HL-60 (cell line): Measurements from ENCODE around the gene JOSD1.
A peak's percentile ranks its signal among the peaks of the same experiment; 100 is the strongest.

Experiments used
- DNase-seq, 2 experiments: peaks; one replicate each; pipeline ENCODE4 v3.0.0-alpha.2; 2010 to 2020; ENCODE audit warnings: low read depth in 1 of 2, low spot score in 1 of 2
- H3K27ac ChIP-seq: fragments of 250-450 bp; sonication (Bioruptor Pico); replicated peaks from 2 replicates; pipeline ENCODE4 v1.5.1; 2020; ENCODE audit warnings: mild to moderate bottlenecking, moderate library complexity
- H3K27me3 ChIP-seq: fragments of 250-450 bp; sonication (Bioruptor Pico); 2 replicates; pipeline ENCODE4 v1.5.1; 2021; ENCODE audit warnings: mild to moderate bottlenecking, moderate library complexity; ENCODE audit not compliant: insufficient read depth, poor library complexity, severe bottlenecking
- H3K4me3 ChIP-seq: replicated peaks from 2 replicates; pipeline ENCODE4 v1.5.1; 2011; ENCODE audit warnings: mild to moderate bottlenecking, control low read depth, low read length; ENCODE audit not compliant: insufficient read depth
- CTCF ChIP-seq: IDR thresholded peaks from one replicate; pipeline ENCODE4 v1.5.1; 2011; ENCODE audit warnings: low read length, control low read depth, inconsistent platforms; ENCODE audit not compliant: insufficient read depth
- GABPA ChIP-seq: IDR thresholded peaks from 2 replicates; pipeline ENCODE4 v1.6.1; 2012; ENCODE audit warnings: low read depth
- POLR2AphosphoS5 ChIP-seq: IDR thresholded peaks from 2 replicates; pipeline ENCODE4 v1.6.1; 2012; ENCODE audit warnings: low read depth
- REST ChIP-seq: IDR thresholded peaks from 2 replicates; pipeline ENCODE4 v1.6.1; 2012; ENCODE audit warnings: low read depth; ENCODE audit not compliant: insufficient replicate concordance
- SPI1 ChIP-seq: IDR thresholded peaks from 2 replicates; pipeline ENCODE4 v1.6.1; 2012; ENCODE audit warnings: low read depth, mild to moderate bottlenecking, borderline replicate concordance

The JOSD1 gene

GRCh38 chr22:38740116-38740723 is 39.5 kb upstream of the JOSD1 start:
- no peak for DNase-seq
- H3K27ac ChIP-seq: no peak overlapping the region
- no peaks in the 10 kb centered on the region for H3K27me3 ChIP-seq
- no peak overlapping the region for H3K4me3 ChIP-seq
- TF ChIP-seq POLR2AphosphoS5 (no peak; the same call in 1 of the 2 replicates), GABPA (no peak), REST (no peak), SPI1 (no peak), CTCF (no peak)

DNA sequence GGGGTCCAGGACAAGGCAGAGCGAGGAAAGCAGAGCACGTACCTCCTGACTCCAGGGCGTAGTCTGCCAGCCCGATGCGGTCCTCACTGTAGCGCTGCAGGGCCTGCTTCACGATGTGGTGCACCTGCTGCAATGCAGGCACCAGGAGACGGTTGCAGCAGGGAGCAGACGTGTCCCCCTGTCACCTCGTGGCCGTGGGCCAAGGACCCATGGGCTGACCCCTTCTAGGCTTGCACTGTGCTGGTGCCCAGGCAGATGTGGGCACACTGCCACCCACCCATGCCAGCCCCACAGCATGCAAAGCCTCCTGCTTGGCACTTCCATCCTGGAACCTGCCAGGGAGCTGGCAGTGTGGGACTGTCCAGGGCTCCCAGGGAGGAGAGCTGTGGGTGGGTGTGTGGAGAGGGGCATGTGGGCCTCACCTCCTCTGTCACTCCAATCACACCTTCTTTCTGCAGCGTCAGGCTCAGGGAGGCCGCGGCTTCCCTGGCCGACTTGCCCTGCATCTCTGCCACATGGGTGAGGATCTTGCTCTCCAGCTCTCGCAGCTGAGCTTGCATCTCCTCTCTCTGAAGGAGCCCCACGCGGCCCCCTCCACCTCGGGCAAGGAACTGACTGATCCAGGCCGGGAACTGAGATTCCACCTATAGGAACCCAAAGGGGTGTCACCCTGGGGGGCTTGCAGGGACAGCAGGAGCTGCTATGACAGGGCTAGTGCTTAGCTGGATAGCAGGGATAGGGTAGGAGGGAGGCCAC is 38.7 kb upstream of the JOSD1 start:
- Histone ChIP-seq H3K27ac (no peak overlapping the region), H3K27me3 (no peaks in the 10 kb centered on the region), H3K4me3 (no peak overlapping the region)
- no peak for DNase-seq
- TF ChIP-seq POLR2AphosphoS5: no peak; the same call in 1 of the 2 replicates
- no peak for TF ChIP-seq CTCF
- no peak for TF ChIP-seq GABPA
- TF ChIP-seq REST: no peak
- TF ChIP-seq SPI1: no peak

DNA sequence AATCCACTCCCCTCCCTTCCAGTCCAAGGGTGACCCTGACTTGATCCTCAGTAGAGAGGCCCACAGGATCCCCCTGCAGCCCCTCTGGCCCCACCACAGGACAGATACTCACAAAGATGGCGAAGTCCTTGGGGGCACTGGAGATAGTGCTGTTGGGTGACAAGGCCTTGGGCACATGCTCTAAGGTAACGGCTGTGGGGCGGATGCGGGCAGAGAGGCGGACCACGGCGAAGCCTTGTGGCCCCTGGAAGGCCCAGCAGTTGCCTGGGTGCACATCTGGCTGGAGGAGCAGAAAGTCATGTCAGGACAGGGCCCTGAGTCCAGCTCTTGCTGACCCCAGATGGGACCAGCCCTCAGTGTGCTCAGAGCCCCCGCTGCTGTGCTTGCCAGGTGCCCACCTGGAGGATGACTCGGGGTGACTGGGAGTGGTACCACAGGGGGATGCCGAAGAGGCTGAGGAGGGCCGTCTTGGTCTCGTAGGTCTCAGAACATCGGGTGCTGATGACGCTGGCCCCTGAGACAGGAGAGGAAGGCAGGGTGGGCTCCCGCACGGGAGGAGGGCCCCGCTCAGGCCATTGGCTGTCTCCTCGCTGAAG is 37.8 kb upstream of the JOSD1 start:
- no peaks in the 10 kb centered on the region for H3K27me3 ChIP-seq
- no peak overlapping the region for H3K27ac ChIP-seq
- no peak for DNase-seq
- no peak overlapping the region for H3K4me3 ChIP-seq
- peak; percentile 54 for TF ChIP-seq POLR2AphosphoS5
- no peak for TF ChIP-seq REST
